Panc1 (cell line): Measurements from ENCODE around the gene TREML4. TPM values are rescaled to one million over a fixed set of nuclear protein-coding genes. Genes with fewer than 3 reads are reported as not detected.

ENCODE experiments used
- ATAC-seq: fragments of 200-7000 bp; cut with Tn5 transposase; 2 replicates; pipeline ENCODE4 v1.9.1; 2020; ENCODE audit warnings: mild to moderate bottlenecking, moderate library complexity
- BruUV-seq: library from RNA; stranded (reverse); fragments of 400-500 nt; replicated peaks from 2 replicates; lab custom pipeline; 2021; lab: Mats Ljungman, UMichigan
- CTCF ChIA-PET: fragments of 300-600 bp; sonication (Branson Sonifier 250); formaldehyde crosslinking; loops from one replicate; lab custom pipeline; 2022; ENCODE audit warnings: antibody characterized with exemption; lab: Charles Lee
- POLR2A ChIA-PET: fragments of 300-600 bp; sonication (Branson Sonifier 250); formaldehyde crosslinking; loops from one replicate; lab custom pipeline; 2022; ENCODE audit warnings: antibody characterized with exemption; lab: Charles Lee
- DNase-seq: peaks from one replicate; pipeline ENCODE4 v3.0.0-alpha.2; 2010; ENCODE audit warnings: low read depth, low spot score
- H3K27ac ChIP-seq: 2 replicates; pipeline ENCODE4 v1.5.1; 2011; ENCODE audit warnings: mild to moderate bottlenecking, low read length, inconsistent platforms
- H3K27me3 ChIP-seq: fragments of 200-500 bp; sonication (Bioruptor generic); 2 replicates; pipeline ENCODE4 v1.6.0; 2014; ENCODE audit warnings: low read length, inconsistent platforms; ENCODE audit not compliant: control insufficient read depth, insufficient read depth
- H3K36me3 ChIP-seq: fragments of 200-500 bp; sonication (Bioruptor generic); 2 replicates; pipeline ENCODE4 v1.5.1; 2014; ENCODE audit warnings: inconsistent platforms, mild to moderate bottlenecking, low read length, moderate library complexity; ENCODE audit not compliant: control insufficient read depth, insufficient read depth
- H3K4me1 ChIP-seq: 2 replicates; pipeline ENCODE4 v1.5.1; 2011; ENCODE audit warnings: inconsistent platforms, mild to moderate bottlenecking, low read length, moderate library complexity; ENCODE audit not compliant: control insufficient read depth, insufficient read depth
- H3K4me3 ChIP-seq, 2 experiments: 2 replicates each; pipeline ENCODE4 v1.5.1; 2011 to 2012; ENCODE audit warnings: low read depth in 2 of 2, low read length in 2 of 2, mild to moderate bottlenecking in 2 of 2, inconsistent platforms in 1 of 2, moderate library complexity in 1 of 2
- H3K9me3 ChIP-seq: fragments of 200-500 bp; sonication (Bioruptor generic); 2 replicates; pipeline ENCODE4 v1.5.1; 2014; ENCODE audit warnings: low read depth, mild to moderate bottlenecking, inconsistent platforms, low read length, moderate library complexity; ENCODE audit not compliant: control insufficient read depth, insufficient read depth
- CTCF ChIP-seq: fragments of 450-650 bp; IDR thresholded peaks from 2 replicates; pipeline ENCODE4 v1.5.1; 2017; ENCODE audit warnings: mild to moderate bottlenecking
- POLR2AphosphoS5 ChIP-seq: IDR thresholded peaks from 2 replicates; pipeline ENCODE4 v1.6.1; 2012; ENCODE audit warnings: mild to moderate bottlenecking, low read depth, low read length, moderate library complexity
- SIN3A ChIP-seq: IDR thresholded peaks from 2 replicates; pipeline ENCODE4 v1.6.1; 2012; ENCODE audit warnings: low read depth, mild to moderate bottlenecking, low read length, moderate library complexity, borderline replicate concordance; ENCODE audit not compliant: insufficient read depth
- TCF7L2 ChIP-seq: IDR thresholded peaks from 2 replicates; pipeline ENCODE4 v1.6.1; 2011; ENCODE audit warnings: mild to moderate bottlenecking, low read depth, low read length, inconsistent platforms
- in situ Hi-C: cut with HindIII; loops from 2 replicates; pipeline ENCODE4 v1.10.0; 2016; ENCODE audit warnings: low sequenced_read_pairs, low pct_unique_long_range_greater_than_20kb
- intact Hi-C: fragments of 100-400 bp; cut with micrococcal nuclease; formaldehyde crosslinking; loops from one replicate; pipeline ENCODE4 v1.10.0; 2022; ENCODE audit not compliant: unreplicated experiment
- total RNA-seq: library from RNA; stranded (reverse); gene quantifications from one replicate; pipeline ENCODE4 v1.2.1, GENCODE V29; 2021; ENCODE audit not compliant: unreplicated experiment
- TF ChIP-seq, protein P1 (sequence below), 2 experiments: IDR thresholded peaks; 2 replicates each; pipeline ENCODE4 v1.6.1; 2011 to 2012; ENCODE audit warnings: low read depth in 2 of 2, control low read depth in 1 of 2, low read length in 1 of 2, mild to moderate bottlenecking in 1 of 2, moderate library complexity in 1 of 2; ENCODE audit not compliant: insufficient read depth in 1 of 2

TREML4 gene
- total RNA-seq, 1 experiment from 2014 or later: not detected

DNA sequence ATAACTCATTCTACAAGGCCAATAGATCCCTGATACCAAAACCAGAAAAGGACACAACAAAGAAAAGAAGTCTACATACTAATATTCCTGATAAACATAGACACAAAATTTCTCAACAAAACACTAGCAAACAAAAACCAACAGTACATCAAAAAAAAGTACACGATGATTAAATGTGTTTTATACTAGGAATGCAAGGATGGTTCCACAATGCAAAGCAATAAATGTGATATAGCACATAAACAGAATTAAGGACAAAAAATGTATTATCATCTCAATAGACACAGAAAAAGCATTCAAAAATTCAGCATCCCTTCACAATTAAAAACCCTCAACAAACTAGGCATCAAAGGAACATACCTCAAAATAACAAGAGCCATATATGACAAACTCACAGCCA lies 35.1 kb downstream of the TREML4 start:
- Histone ChIP-seq H3K9me3 (peaks cover 11% of the 10 kb centered on the region; the same call in 1 of the 2 replicates), H3K27me3 (no peaks in the 10 kb centered on the region), H3K4me1 (no peaks in the 10 kb centered on the region), H3K27ac (no peak overlapping the region), H3K4me3 (no peak overlapping the region), H3K36me3 (no peaks in the 10 kb centered on the region)
- intact Hi-C loops: no loop called here
- POLR2A ChIA-PET: no interaction called here
- BruUV-seq: no TSS peak
- no peak for DNase-seq
- in situ Hi-C loops: no loop called here
- ATAC-seq: no peak
- CTCF ChIA-PET: no interaction called here
- TF ChIP-seq POLR2AphosphoS5: no peak
- no peak for TF ChIP-seq SIN3A
- TF ChIP-seq TCF7L2: no peak
- TF ChIP-seq, protein P1, sequence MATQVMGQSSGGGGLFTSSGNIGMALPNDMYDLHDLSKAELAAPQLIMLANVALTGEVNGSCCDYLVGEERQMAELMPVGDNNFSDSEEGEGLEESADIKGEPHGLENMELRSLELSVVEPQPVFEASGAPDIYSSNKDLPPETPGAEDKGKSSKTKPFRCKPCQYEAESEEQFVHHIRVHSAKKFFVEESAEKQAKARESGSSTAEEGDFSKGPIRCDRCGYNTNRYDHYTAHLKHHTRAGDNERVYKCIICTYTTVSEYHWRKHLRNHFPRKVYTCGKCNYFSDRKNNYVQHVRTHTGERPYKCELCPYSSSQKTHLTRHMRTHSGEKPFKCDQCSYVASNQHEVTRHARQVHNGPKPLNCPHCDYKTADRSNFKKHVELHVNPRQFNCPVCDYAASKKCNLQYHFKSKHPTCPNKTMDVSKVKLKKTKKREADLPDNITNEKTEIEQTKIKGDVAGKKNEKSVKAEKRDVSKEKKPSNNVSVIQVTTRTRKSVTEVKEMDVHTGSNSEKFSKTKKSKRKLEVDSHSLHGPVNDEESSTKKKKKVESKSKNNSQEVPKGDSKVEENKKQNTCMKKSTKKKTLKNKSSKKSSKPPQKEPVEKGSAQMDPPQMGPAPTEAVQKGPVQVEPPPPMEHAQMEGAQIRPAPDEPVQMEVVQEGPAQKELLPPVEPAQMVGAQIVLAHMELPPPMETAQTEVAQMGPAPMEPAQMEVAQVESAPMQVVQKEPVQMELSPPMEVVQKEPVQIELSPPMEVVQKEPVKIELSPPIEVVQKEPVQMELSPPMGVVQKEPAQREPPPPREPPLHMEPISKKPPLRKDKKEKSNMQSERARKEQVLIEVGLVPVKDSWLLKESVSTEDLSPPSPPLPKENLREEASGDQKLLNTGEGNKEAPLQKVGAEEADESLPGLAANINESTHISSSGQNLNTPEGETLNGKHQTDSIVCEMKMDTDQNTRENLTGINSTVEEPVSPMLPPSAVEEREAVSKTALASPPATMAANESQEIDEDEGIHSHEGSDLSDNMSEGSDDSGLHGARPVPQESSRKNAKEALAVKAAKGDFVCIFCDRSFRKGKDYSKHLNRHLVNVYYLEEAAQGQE (IDR thresholded peaks at IDR 0.05; ENCODE audit: insufficient read depth in 1 of 2, low read depth in 2 of 2, low read length in 1 of 2): no peak
- TF ChIP-seq CTCF: no peak

GRCh38 chr6:41266541-41266940 lies 38.4 kb downstream of the TREML4 start:
- no peaks in the 10 kb centered on the region for H3K36me3 ChIP-seq
- no peak overlapping the region for H3K27ac ChIP-seq
- TF ChIP-seq POLR2AphosphoS5 (no peak), SIN3A (no peak), CTCF (no peak), TCF7L2 (no peak)
- TF ChIP-seq, protein P1 (IDR thresholded peaks at IDR 0.05; ENCODE audit: insufficient read depth in 1 of 2, low read depth in 2 of 2, low read length in 1 of 2): no peak
- intact Hi-C loops: no loop called here
- ATAC-seq (no peak), DNase-seq (no peak)
- peaks cover 9% of the 10 kb centered on the region; the same call in 1 of the 2 replicates for H3K9me3 ChIP-seq
- H3K4me1 ChIP-seq: no peaks in the 10 kb centered on the region
- POLR2A ChIA-PET: no interaction called here
- H3K27me3 ChIP-seq: no peaks in the 10 kb centered on the region
- in situ Hi-C loops: no loop called here
- CTCF ChIA-PET: no interaction called here
- no peak overlapping the region for H3K4me3 ChIP-seq
- BruUV-seq: no TSS peak
